Limb (tissue), 2 donors: ENCODE measurements around the gene ZNF280D.
"Not testable (repeated sequence)": the region's sequence is repeated elsewhere in the genome, so short reads cannot be mapped to it uniquely, and the experiment has no call there.

Experiments
- DNase-seq, 2 donors: peaks; one replicate each; pipeline ENCODE4 v3.0.0-alpha.2; 2016; ENCODE audit errors: extremely low spot score in 2 of 2

Gene ZNF280D

GRCh38 chr15:56716334-56716733, 17.0 kb downstream of the ZNF280D start:
- no peak for DNase-seq

DNA sequence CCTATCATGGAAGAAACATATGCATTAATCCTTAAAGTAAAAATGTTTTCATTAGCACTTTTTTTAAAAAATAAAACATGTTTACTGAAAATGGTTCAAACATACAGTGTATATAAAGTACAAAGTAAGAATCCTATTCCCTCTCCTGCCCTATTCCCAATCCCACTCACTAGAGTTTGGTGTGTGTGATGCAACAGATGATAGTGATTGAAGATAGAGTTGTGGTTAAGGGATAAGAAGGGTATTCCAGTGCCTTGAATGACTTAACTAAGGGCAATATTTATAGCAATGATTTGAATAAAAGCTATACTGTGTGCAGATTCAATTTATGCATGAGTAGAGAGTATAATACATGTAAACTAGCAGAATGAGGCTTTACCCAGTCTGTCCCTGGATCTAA, 18.1 kb downstream of the ZNF280D start:
- no peak for DNase-seq

GRCh38 chr15:56709502-56709901, 23.8 kb downstream of the ZNF280D start:
- DNase-seq, result not testable (repeated sequence)

- DNase-seq, result no peak
Measured at GRCh38 chr15:56699743-56700142, 33.6 kb downstream of the ZNF280D start.

DNA sequence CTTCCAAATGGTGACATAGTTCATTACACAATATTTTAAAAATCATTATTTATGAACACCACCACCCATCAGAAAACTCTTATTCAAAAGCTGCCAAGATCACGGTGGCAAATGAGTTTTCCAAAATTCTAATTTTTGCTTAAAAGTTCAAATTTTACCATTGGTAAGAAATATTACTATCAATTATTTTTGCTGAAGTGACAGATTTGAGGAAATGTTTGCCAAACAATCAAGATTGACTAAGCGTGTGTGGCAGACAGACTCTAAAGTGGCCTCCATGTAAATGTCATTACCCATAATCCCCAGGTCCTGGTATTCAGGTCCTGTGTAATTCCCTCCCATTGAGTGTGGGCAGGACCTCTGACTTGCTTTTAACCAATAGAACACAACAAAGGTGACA, 35.0 kb downstream of the ZNF280D start:
- no peak for DNase-seq

GRCh38 chr15:56693761-56694160, 39.5 kb downstream of the ZNF280D start:
- no peak for DNase-seq

- no peak for DNase-seq
Measured at GRCh38 chr15:56690733-56691132, 42.6 kb downstream of the ZNF280D start.

- no peak for DNase-seq
Measured at GRCh38 chr15:56683908-56684307, 49.4 kb downstream of the ZNF280D start.

DNA sequence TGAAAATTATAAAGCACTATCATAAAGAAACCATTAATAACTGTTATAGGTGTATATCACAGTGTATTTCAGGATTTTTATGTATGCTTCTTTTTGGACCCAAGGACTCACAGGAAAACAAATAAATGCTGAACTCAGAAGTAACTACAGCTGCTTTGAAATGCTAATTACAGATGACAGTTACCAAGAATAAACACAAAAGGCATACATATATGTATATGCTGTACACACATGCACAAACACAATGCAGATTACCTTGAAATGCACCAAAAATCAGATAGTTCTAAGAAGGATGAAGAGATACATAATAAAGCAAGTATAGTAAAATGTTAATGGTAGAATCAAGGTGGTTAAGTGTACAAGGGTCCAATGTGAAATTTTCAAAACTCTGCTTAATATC, 52.2 kb downstream of the ZNF280D start:
- no peak for DNase-seq

DNA sequence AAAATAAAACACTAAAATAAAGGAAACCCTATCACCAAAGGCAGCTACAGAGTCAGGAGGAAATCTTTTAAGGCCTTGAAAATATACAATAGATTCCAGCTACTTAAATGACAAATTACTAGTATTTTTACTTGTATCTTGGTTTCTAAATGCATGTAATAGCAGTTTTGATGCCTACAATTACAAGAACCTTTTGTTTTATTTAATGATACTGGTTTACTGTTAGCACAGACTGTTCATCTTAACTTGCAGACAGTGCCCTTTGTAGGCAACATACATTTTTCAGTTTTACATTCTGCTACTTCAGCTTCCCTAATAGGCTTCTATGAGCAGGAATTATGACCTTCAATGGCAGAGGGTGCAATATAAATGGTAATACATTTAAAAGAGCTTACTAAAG, 54.1 kb downstream of the ZNF280D start:
- DNase-seq, result no peak

- no peak for DNase-seq
Measured at GRCh38 chr15:56678571-56678970, 54.7 kb downstream of the ZNF280D start.

DNA sequence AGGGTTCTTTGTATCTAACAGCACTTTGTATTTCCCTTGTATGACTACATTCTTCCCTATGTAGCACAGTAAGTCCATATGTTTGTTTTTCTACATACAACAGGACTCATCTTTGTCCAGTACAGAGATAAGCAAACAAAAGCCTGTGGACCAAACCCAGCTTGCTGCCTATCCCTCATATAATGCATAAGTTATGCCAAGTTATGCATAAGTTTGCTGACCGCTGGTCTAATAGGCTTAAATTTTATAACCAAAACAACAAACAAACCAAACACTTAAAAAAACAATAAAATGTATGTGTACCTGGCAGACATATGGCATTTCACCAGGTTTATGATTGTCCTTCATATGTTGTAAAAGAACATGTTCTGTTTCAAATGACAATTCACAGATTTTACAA, 56.0 kb downstream of the ZNF280D start:
- no peak for DNase-seq

DNA sequence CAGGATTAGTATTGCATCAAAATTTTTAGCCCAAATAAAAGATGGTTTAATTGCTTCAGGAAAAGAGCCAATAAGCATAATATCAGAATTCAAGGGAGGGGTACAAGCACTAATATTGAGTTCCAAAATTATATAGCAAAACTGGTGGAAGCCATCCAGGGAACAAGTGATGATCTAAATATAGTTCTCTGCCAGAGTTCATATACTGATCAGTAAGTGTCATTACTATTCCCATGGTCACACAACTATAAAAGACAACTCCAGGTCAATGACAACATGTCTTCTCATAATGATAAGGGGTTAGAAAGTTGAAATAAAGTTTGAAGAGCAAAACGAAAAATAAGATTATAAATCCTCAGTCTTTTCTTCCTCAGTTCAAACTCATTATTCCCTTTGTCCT, 57.4 kb downstream of the ZNF280D start:
- no peak for DNase-seq

- no peak for DNase-seq
Measured at GRCh38 chr15:56674857-56675256, 58.5 kb downstream of the ZNF280D start.

- DNase-seq, result no peak
Measured at GRCh38 chr15:56672721-56673120, 60.6 kb downstream of the ZNF280D start.

GRCh38 chr15:56667517-56667916, 65.8 kb downstream of the ZNF280D start:
- no peak for DNase-seq

- no peak for DNase-seq
Measured at GRCh38 chr15:56660943-56661342, 72.4 kb downstream of the ZNF280D start.

DNA sequence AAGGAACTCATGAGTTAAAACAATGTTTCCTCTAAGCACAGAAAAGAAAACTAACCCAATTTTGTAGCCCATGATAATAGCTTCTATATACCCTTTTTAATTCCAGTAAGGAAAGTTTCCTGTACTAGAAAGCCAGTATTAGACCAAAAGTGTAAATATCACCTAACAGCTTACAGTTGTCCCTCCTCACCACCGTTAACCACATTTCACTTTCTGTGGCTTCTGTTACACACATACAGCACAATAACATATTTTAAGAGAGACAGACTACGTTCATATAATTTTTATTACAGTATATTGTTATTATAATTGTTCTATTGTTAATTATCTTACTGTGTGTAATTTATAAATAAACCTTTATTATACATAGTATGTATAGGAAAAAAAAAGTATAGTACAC, 74.1 kb downstream of the ZNF280D start:
- DNase-seq, result no peak

DNA sequence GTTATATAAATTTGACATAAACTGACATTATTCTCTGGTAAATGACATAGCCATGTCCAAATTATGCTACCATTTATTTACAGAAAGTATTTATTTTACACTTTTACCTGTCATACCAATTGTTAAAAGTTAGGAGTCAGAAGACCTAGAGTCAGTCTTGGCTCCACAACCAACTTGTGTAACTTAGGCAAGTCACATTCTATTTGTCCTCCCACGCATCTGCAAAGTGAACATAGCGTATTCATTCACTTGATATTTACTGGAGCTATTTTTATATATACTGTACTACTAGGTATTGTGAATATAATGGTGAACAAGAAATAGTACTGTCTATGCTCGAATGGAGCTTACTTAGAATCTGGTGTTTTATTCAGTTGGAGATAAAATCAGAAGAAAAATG, 78.7 kb downstream of the ZNF280D start:
- no peak for DNase-seq

DNA sequence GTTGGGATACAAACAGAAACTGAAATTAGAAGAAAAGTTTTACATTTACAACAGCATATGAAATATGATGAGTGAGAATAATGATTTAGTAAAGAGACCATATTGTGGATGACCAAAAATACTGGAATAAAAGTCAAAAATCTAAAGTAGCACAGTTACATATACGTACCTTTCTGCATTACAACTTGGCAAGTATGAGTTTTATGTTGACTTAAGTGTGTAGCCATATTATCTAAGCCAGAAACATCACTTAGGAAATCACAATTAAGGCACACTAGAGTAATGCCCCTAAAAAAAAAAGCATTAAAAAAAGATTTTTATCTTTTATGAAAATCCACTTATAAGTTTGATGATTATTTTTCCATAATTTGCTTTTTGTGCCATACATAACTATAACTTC, 79.1 kb downstream of the ZNF280D start:
- DNase-seq, result no peak

GRCh38 chr15:56653787-56654186, 79.5 kb downstream of the ZNF280D start:
- no peak for DNase-seq

GRCh38 chr15:56653107-56653506, 80.2 kb downstream of the ZNF280D start:
- DNase-seq, result peak; percentile 15 to 23

DNA sequence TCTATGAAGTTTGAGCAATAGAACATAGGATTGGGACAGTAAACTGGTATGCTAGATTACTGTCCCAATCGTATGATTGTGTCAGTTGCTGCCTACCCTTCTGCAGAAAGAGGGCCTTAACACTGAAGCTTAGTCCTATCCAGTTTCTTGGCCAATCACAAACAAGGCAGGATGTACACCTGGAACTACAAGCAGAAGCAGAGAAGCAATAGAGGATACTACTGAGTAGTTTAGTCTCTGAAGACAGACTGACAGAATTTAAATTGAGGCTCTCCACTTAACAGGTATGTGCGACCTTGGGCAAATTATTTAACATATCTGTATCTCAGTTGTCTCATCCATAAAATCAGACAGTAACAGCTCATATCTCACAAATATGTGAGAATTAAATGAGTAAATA, 85.0 kb downstream of the ZNF280D start:
- no peak for DNase-seq

- no peak for DNase-seq
Measured at GRCh38 chr15:56640549-56640948, 92.8 kb downstream of the ZNF280D start.

DNA sequence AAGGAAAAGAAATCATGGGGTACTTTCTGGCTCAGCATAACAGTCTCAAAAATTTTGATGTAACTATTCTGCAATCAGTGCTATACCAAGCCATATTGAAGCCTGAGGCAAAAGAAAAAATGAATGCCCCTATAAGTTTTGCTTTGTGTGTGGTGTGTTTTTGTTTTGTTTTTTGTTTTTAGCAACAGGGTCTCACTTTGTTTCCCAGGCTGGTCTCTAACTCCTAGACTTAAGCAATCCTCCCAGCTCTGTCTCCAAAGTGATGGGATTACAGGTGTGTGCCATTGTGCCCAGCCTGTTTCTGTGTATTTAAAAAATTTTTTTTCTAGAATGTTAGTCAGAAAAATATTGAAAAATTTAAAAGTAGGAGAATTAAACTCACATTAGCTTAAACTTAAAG, 93.2 kb downstream of the ZNF280D start:
- no peak for DNase-seq
